KOPT-K1 (cell line): ENCODE measurements around the gene PKM.
"Not testable (repeated sequence)": the region's sequence is repeated elsewhere in the genome, so short reads cannot be mapped to it uniquely, and the experiment has no call there.

Experiments
- H3K27ac ChIP-seq: fragments of 200-600 bp; sonication (generic); 2 replicates; pipeline ENCODE4 v1.5.1; 2016; ENCODE audit warnings: antibody characterized with exemption, mild to moderate bottlenecking, low read depth, low read length; ENCODE audit not compliant: poor library complexity, severe bottlenecking
- H3K36me3 ChIP-seq: fragments of 200-600 bp; sonication (generic); 2 replicates; pipeline ENCODE4 v1.5.1; 2017; ENCODE audit warnings: antibody characterized with exemption, mild to moderate bottlenecking, low read length, moderate library complexity; ENCODE audit not compliant: insufficient read depth
- H3K9me3 ChIP-seq: fragments of 200-600 bp; sonication (generic); 2 replicates; pipeline ENCODE4 v1.5.1; 2017; ENCODE audit warnings: antibody characterized with exemption, low read length, mild to moderate bottlenecking; ENCODE audit not compliant: insufficient read depth, poor library complexity, severe bottlenecking

PKM gene

DNA sequence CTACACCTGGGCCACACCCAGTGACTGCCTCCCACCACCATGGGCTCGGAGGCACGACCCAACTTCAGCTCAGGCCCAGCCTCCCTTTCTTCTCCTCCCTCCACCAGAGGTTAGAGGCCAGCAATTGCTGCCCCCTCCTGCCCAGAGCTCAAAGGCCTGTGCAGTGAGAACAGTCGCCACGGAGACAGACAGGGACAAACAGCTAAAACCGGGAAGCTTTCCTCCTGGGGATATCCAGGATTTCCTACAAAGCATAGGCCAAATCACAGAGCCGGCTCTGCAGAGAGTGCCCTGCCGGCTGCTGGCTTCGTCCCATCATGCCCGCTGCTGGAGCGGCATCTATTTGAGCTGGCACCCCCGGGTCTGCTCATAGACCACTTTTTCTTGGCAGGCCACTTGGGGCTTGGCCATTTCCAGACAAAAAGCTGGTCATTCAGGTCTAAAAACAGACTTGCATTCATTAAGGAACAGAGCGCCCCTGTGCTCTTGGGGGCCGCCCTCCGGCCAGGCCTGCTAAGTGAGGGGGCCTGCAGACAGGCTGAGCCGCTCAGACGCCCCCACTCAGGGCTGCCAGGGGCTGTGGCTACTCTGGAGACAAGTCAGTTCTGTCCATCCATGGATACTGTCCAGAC lies 50.9 kb downstream of the PKM start:
- Histone ChIP-seq H3K27ac (no peak overlapping the region), H3K36me3 (no peaks in the 10 kb centered on the region), H3K9me3 (no peaks in the 10 kb centered on the region)

DNA sequence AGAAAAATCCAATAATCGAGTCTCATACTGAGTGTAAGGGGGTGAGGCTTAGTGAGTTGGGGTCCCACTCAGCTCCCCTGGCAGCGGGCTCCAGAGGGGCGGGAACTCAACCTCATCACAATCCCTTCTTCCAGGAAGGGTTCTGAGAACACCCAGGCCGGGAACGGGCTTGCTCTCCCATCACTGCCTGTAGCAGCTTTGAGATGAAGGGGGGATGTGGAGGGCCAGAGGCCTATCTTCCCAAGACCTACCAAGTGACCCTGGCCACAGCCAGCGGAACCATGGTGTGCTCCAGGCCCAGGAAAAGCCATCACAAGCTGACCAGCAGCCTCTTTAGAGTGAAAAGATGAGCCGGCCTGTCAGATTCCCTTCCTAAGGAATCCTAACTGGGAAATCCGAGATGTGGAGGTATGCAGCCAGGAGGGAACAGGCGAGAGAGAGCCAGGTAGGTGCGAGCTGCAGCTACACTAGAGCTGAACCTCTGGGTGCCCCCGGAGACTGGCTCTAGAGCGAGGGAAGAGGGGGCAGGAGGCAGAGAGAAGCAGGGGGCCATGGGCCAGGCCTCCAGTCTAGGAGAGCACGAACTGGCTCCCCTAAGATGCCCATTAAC lies 51.9 kb downstream of the PKM start:
- Histone ChIP-seq H3K36me3 (no peaks in the 10 kb centered on the region), H3K27ac (no peak overlapping the region), H3K9me3 (no peaks in the 10 kb centered on the region)

DNA sequence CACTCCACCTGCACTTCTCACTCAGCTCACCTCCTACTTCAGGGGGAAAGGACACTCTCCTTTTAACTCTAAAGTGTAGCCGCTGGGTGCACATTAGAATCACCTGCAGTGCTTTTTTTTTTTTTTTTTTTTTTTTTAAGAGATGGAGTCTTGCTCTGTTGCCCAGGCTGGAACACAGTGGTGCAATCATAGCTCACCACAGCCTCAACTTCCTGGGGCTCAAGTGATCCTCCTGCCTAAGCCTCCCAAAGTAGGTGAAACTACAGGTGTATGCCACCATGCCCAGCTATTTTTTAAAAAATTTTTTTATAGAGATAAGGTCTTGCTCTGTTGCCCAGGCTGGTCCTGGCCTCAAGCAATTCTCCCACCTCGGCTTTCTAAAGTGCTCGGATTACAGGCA lies 54.2 kb downstream of the PKM start:
- H3K27ac ChIP-seq: no peak overlapping the region
- no peaks in the 10 kb centered on the region for H3K9me3 ChIP-seq
- H3K36me3 ChIP-seq: no peaks in the 10 kb centered on the region

DNA sequence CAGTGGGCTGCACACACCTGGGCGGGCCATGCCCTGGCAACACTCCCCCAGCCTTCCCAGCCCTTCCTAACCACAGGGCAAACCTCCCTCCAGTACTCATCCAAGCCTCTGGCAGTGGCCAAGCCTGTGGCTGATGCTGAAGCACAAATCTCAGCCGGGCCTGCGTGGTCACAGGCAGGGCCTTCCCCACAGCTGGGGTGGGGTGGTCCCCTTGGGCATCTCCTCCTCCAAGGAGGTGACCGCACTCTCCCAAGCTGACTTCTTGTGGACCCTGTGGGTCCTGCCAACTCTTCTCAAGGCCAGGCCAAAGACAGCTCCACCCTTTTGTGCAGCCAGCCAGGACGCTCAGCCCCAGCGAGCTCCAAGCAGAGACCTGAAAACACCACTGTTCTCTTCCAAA lies 54.8 kb downstream of the PKM start:
- Histone ChIP-seq H3K27ac (no peak overlapping the region), H3K36me3 (no peaks in the 10 kb centered on the region), H3K9me3 (no peaks in the 10 kb centered on the region)

DNA sequence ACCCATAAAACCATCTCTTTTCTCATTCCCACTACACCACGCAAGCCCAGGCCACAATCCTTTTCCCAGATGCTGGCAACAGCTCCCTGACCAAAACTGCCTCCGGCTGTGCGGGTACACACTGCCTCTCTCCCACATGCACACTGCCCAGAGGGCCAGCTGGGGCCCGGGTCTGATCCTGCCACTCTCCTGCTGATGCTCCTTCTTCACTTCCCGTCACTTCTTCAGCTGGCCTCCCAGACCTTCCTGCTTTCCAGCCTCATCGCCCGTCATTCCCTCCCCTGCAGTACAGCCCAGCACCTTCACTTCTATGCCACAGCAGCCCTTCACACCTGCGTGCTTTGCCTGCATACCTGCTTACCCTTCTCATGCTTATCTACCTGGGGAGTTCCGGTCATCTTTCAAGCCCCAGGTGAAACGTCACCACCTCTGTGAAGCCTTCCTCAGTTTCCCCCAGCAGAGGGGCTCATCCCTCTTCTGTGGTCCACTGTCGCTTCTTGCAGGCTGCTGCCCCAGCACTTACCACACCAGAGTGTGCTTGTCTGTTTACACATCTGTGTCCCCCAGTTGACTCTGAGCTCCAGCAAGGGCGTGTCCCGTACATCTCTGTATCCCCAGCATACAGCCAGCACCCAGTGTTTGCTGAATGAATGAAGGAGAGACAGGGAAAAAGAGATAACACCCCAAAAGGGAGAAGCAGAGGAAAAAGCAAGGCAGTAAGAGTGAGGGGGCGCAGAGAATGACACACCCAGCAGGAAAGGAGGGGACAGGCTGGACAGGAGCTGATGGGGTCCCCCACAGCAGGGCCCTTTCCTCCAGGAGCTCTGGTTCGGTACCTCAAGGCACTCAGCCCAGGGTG lies 55.6 kb downstream of the PKM start:
- no peaks in the 10 kb centered on the region for H3K9me3 ChIP-seq
- H3K27ac ChIP-seq: no peak overlapping the region
- H3K36me3 ChIP-seq: no peaks in the 10 kb centered on the region

DNA sequence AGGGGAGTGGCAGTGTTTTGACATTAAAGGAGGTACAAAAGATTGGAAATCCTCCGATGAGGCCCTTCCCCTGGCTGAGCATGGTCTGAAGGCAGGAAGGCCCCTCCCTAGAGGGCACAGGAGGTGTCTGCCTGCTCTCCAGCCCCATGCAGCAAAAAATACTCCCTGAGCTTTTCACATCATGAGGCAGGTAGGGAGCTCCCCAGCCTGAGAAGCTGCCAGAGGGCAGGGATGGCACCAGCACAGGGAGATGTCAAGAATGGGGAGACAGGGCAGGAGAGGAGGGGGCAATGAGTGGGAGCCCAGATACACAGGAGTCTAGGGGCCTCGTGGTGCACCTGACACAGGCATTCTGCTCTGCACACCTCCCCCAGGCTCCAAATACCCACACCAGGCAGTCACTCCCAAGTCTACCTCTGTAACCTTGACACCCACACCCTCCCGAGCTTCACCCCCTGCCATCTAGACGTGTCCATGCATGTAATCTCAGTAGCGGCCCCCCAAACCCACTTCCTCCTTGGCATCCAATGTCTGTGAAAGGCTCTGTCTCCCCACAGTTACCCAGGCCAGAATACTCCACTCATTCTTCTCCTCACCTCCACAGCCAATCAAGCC lies 56.3 kb downstream of the PKM start:
- H3K36me3 ChIP-seq: no peaks in the 10 kb centered on the region
- no peaks in the 10 kb centered on the region for H3K9me3 ChIP-seq
- H3K27ac ChIP-seq: peak overlapping the region; percentile 3

DNA sequence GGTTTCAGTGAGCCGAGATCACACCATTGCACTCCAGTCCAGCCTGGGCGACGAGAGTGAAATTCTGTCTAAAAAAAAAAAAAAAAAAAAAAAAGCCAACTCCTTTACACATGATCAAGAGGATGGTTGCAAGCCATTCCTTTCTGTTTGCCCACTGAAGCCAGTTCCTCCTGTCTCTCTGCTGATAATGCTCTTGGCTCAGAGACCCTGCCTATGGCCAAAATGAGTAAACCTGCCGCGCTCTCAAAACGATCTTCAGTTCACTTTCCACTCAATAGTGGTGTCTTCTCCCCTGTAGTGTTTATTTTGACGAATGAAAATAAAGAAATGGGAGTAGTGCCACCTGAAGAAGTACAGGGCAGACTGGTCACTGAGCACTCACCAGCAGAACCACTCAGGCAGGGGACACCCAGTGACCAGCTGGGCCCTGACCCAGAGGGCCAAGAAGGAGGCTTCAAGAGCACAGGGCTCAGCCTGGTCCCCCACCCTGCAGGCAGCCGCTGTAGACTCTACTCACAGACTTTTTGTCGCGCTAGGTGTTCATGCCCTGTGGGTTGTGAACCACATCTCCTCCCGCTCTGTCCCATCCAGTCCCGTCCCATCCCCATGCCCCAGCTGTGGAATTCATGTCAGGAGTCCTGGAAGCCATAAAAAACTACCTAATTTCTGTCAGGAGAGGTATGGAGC lies 57.0 kb downstream of the PKM start:
- Histone ChIP-seq H3K27ac (peak overlapping the region; percentile 3), H3K9me3 (no peaks in the 10 kb centered on the region), H3K36me3 (no peaks in the 10 kb centered on the region)

DNA sequence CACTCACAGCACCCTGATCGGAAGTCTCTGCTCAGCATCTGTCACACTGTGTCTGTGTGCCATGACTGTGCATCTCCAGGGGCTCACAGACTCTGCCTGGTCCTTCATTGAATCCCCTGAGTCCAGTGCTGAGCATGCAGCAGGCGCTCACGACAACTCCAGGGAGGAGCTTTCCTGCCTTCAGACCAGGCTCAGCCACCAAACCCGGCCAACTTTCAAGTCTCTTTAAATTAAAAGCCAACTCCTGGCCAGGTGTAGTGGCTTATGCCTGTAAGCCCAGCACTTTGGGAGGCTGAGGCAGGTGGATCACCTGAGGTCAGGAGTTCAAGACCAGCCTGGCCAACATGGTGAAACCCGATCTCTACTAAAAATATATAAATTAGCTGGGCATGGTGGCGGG lies 57.6 kb downstream of the PKM start:
- Histone ChIP-seq H3K27ac (no peak overlapping the region), H3K9me3 (no peaks in the 10 kb centered on the region), H3K36me3 (no peaks in the 10 kb centered on the region)

DNA sequence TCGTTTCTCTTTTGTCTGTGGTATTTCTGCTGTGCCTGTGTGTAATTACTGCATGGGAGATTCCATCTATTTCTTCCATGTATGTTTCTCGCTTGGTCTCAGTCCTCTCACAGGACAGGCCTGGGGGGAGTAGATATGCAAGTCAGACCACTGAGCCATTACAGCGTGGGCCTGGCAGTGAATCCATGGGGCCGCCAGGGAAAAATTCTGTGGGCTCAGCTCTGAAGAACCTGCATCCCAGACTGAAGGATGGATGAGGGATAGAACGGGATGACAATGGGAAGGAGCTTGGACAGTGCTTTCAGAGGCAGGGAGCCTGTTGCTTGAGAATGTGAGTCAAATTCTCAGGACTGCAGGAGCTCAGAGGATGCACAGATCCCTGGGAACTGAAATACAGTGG lies 58.2 kb downstream of the PKM start:
- no peaks in the 10 kb centered on the region for H3K36me3 ChIP-seq
- no peaks in the 10 kb centered on the region for H3K9me3 ChIP-seq
- H3K27ac ChIP-seq: no peak overlapping the region

DNA sequence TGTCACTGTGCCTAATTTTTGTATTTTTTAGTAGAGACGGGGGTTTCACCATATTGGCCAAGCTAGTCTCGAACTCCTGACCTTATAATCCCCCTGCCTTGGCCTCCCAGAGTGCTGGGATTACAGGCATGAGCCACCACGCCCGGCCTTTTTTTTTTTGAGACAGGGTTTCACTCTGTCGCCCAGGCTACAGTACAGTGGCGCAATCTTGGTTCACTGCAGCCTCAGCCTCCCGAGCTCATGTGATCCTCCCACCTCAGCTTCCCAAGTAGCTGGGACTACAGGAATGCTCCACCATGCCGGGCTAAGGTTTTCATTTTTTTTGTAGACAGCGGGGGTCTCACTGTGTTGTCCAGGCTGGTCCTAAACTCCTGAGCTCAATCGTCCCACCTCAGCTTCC lies 59.0 kb downstream of the PKM start:
- H3K27ac ChIP-seq, H3K36me3 ChIP-seq, H3K9me3 ChIP-seq: not testable (repeated sequence)

DNA sequence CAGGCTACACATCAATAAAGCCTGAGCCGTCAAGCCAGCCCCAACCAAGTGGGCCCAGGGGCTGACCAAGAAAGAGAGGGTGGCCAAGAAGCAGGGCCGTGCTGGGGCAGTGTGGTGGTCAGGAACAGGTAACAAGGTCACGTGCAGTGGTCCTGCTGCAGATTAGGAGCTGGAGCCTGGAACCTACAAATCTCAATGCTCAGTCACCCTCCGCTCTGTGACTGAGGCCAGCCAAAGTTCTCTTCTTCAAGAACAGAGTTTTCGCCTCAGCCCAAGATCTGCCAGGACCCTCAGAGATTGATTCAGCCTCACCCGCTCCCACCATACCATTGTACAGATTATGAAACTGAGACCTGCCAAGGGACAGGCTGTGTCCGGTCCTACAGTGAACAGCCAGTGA lies 60.3 kb downstream of the PKM start:
- H3K36me3 ChIP-seq: no peaks in the 10 kb centered on the region
- peak overlapping the region; percentile 90 for H3K27ac ChIP-seq
- no peaks in the 10 kb centered on the region for H3K9me3 ChIP-seq

DNA sequence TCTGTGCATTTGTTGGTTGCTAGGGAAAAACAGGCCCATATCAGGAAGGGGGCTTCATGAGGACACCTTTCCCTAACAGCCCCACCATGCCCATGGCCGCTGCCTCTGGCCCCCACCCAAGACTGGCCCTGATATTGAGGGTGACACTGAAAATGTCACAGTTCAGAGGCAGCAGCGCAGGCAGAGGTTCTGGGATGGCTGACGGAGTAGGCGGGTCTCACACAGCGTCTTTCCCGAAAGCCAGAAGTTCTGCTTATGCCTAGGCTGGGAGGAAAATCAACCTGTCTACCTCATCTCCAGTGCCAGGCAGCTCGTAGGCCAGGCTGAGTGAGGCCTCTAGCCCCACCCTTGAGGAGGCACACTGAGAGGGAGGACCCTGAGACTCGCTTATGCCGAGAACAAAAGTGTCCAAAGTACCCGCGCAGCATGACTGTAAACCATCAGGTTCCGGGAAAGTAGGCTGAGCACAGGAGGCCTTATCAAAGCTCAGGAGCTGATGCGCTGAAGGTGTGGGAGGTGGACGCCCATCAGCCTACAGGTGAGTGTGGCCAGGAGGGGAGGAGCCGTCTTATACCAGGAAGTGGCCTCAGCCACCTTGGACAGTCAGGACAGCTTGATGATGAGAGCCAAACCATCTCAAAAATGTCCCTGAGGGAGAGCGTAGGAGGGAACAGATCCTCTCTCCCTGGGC lies 60.9 kb downstream of the PKM start:
- Histone ChIP-seq H3K9me3 (no peaks in the 10 kb centered on the region), H3K27ac (peak overlapping the region; percentile 90), H3K36me3 (no peaks in the 10 kb centered on the region)

DNA sequence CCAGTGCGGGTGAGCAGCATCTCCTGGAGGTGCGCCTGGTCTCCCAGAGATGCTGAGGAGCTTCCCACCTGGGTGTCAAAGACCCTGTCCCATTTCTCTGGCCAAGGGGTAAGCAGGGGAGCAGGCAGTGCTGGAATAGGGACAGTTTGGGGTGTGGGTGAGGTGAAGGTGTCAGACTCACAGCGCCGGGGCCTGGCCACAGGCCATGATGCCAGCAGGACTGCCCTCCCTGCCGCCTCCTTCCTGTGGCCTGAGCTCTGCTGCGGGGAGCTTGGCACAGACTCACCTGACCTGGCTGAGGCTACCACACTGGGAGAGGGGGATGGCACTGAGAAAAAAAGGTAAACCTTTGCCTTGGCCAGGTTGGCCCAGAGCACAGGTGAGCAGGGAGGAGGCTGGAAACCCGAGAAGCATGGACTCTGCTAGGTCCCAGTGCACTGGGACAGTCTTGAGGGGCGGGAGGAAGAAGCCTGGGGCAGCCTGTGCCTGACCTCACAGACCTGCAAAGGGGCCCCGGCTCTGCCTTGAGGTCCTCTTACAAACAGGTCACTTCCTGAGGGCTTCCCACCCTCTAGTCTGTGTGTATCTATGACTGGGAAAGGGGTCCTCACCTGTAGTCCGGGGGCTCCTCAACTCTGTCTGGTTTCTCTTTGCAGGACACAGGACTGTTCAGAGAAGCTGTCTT lies 61.6 kb downstream of the PKM start:
- Histone ChIP-seq H3K27ac (peak overlapping the region; percentile 90), H3K36me3 (no peaks in the 10 kb centered on the region), H3K9me3 (no peaks in the 10 kb centered on the region)

DNA sequence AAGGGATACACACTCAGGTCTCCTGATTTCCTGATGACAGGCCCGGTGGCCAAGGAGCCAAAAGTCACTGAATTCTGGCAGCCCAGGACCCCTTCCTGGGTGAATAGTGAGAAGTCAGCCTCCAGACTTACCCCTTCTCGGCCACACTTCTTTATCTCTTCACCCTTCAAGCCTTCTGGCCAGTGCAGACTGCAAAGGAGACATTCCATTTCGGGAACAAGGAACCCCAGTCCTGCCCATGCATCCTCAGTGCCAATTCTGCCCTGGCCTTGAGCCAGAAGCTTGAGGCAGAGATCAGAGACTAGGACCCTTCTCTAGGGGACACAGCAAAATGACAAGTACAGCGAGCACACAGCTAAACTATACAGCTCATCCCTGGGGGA lies 62.2 kb downstream of the PKM start:
- no peaks in the 10 kb centered on the region for H3K36me3 ChIP-seq
- H3K9me3 ChIP-seq: no peaks in the 10 kb centered on the region
- H3K27ac ChIP-seq: peak overlapping the region; percentile 90
